SK-N-SH treated with all-trans-retinoic acid at 6 μM for 48 hours (cell line): ENCODE results near the gene MRPL28.

Experiments used
- ATAC-seq: fragments of 200-7000 bp; cut with Tn5 transposase; 3 replicates; pipeline ENCODE4 v1.9.1; 2020; ENCODE audit warnings: mild to moderate bottlenecking, moderate library complexity
- ARNTL ChIP-seq: fragments of 450-650 bp; formaldehyde crosslinking; IDR thresholded peaks from 2 replicates; pipeline ENCODE4 v1.5.0; 2020; ENCODE audit warnings: low read depth, mild to moderate bottlenecking, moderate library complexity, borderline replicate concordance
- BACH2 ChIP-seq: fragments of 250-450 bp; sonication (Bioruptor Pico); IDR thresholded peaks from 2 replicates; pipeline ENCODE4 v1.9.0; 2021; ENCODE audit warnings: mild to moderate bottlenecking, borderline replicate concordance
- ESRRG ChIP-seq: fragments of 250-450 bp; sonication (Bioruptor Pico); IDR thresholded peaks from 2 replicates; pipeline ENCODE4 v1.6.1; 2021; ENCODE audit warnings: mild to moderate bottlenecking
- GLIS3 ChIP-seq: fragments of 250-450 bp; sonication (Bioruptor Pico); IDR thresholded peaks from 2 replicates; pipeline ENCODE4 v1.5.0; 2020; ENCODE audit warnings: mild to moderate bottlenecking, moderate library complexity
- ISL1 ChIP-seq: fragments of 250-450 bp; sonication (Bioruptor Pico); IDR thresholded peaks from 2 replicates; pipeline ENCODE4 v2.1.2; 2022; ENCODE audit warnings: mild to moderate bottlenecking, moderate library complexity
- OSR1 ChIP-seq: fragments of 250-450 bp; sonication (Bioruptor Pico); IDR thresholded peaks from 2 replicates; pipeline ENCODE4 v1.8.0; 2022; ENCODE audit warnings: moderate library complexity, mild to moderate bottlenecking, inconsistent platforms
- RARB ChIP-seq: fragments of 250-450 bp; sonication (Bioruptor Pico); IDR thresholded peaks from 2 replicates; pipeline ENCODE4 v1.8.0; 2021; ENCODE audit warnings: mild to moderate bottlenecking, moderate library complexity
- SNAI2 ChIP-seq: fragments of 250-450 bp; sonication (Bioruptor Pico); IDR thresholded peaks from 2 replicates; pipeline ENCODE4 v1.5.0; 2020; ENCODE audit warnings: mild to moderate bottlenecking, moderate library complexity
- TCF4 ChIP-seq: fragments of 250-450 bp; sonication (Bioruptor Pico); IDR thresholded peaks from 2 replicates; pipeline ENCODE4 v1.8.0; 2021; ENCODE audit warnings: mild to moderate bottlenecking, moderate library complexity, borderline replicate concordance
- ZFP3 ChIP-seq: fragments of 250-450 bp; sonication (Bioruptor Pico); IDR thresholded peaks from 2 replicates; pipeline ENCODE4 v1.5.0; 2020; ENCODE audit warnings: mild to moderate bottlenecking, moderate library complexity
- ZFP30 ChIP-seq: fragments of 450-650 bp; formaldehyde crosslinking; IDR thresholded peaks from 2 replicates; pipeline ENCODE4 v1.5.0; 2022; ENCODE audit warnings: mild to moderate bottlenecking, moderate library complexity
- ZNF565 ChIP-seq: fragments of 450-650 bp; formaldehyde crosslinking; conservative IDR thresholded peaks from 2 replicates; pipeline ENCODE4 v1.5.0; 2020; ENCODE audit warnings: low read depth, mild to moderate bottlenecking, moderate library complexity
- ZNF70 ChIP-seq: fragments of 450-650 bp; formaldehyde crosslinking; IDR thresholded peaks from 2 replicates; pipeline ENCODE4 v1.5.0; 2020; ENCODE audit warnings: mild to moderate bottlenecking, moderate library complexity
- ZNF8 ChIP-seq: fragments of 450-650 bp; formaldehyde crosslinking; IDR thresholded peaks from 2 replicates; pipeline ENCODE4 v1.5.0; 2020; ENCODE audit warnings: mild to moderate bottlenecking, moderate library complexity
- TF ChIP-seq, protein P1 (sequence below): fragments of 250-450 bp; sonication (Bioruptor Pico); IDR thresholded peaks from 2 replicates; pipeline ENCODE4 v1.5.1; 2021; ENCODE audit warnings: mild to moderate bottlenecking, moderate library complexity
- TF ChIP-seq, protein P2 (sequence below): fragments of 250-450 bp; sonication (Bioruptor Pico); IDR thresholded peaks from 2 replicates; pipeline ENCODE4 v1.8.0; 2021; ENCODE audit warnings: low read depth, mild to moderate bottlenecking, moderate library complexity, borderline replicate concordance
- TF ChIP-seq, protein P3 (sequence below): fragments of 250-450 bp; sonication (Bioruptor Pico); IDR thresholded peaks from 2 replicates; pipeline ENCODE4 v1.5.0; 2020; ENCODE audit warnings: mild to moderate bottlenecking, moderate library complexity
- TF ChIP-seq, protein P4 (sequence below): fragments of 250-450 bp; sonication (Bioruptor Pico); IDR thresholded peaks from 2 replicates; pipeline ENCODE4 v1.5.1; 2020; ENCODE audit warnings: low read depth, mild to moderate bottlenecking, moderate library complexity

The MRPL28 gene

DNA sequence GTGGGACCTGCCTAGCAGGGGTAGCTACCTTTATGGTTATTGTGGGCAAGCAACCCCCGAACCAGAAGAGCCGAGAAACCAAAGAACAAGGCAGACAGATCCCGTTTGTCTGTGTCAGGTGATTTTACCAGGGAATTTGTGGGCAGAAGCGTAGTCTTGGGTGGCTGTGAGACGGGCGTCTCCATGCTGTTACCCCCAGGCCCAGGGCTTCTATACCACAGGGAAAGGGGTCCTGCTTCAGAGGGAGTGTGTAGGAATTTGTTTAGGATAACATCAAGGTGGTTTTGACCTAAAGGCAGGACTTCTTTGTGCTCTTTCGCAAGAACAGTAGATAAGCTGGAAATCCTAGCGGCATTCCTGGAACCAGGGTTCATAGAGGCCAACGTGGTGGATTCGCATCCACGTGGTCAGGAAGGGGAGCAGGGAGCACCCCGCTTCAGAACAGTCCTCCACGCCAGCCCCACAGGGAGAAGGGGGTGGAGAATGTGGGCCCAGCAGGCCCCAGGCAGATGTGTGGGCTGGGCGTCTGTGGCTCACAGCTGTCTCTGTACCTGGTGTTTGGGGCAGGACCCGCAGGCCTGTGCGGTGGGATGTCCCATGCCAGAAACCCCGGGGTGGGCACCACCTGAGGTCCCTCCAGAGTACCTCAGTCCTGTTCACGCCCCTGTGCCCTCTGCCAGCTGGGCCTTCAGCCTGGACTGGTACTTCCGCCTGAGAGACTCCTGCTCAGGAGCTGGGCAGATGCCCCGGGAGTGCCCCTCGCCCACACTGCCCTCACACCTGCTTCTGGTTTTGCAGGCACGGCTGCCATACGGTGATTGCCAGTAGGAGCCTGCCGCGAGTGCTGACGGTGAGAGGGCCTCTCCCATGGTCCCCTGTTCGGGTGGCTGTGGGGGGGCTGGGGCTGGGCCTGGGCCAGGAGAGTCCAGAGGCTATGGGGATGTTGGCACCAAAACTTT is 35.5 kb upstream of the MRPL28 start:
- no peak for ATAC-seq
- TF ChIP-seq, protein P1, sequence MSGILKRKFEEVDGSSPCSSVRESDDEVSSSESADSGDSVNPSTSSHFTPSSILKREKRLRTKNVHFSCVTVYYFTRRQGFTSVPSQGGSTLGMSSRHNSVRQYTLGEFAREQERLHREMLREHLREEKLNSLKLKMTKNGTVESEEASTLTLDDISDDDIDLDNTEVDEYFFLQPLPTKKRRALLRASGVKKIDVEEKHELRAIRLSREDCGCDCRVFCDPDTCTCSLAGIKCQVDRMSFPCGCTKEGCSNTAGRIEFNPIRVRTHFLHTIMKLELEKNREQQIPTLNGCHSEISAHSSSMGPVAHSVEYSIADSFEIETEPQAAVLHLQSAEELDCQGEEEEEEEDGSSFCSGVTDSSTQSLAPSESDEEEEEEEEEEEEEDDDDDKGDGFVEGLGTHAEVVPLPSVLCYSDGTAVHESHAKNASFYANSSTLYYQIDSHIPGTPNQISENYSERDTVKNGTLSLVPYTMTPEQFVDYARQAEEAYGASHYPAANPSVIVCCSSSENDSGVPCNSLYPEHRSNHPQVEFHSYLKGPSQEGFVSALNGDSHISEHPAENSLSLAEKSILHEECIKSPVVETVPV = no peak
- TF ChIP-seq ISL1 (CRISPR knock-in tag) (no peak), ZFP30 (no peak), ARNTL (CRISPR knock-in tag) (no peak), ZNF565 (no peak)
- TF ChIP-seq, protein P2, sequence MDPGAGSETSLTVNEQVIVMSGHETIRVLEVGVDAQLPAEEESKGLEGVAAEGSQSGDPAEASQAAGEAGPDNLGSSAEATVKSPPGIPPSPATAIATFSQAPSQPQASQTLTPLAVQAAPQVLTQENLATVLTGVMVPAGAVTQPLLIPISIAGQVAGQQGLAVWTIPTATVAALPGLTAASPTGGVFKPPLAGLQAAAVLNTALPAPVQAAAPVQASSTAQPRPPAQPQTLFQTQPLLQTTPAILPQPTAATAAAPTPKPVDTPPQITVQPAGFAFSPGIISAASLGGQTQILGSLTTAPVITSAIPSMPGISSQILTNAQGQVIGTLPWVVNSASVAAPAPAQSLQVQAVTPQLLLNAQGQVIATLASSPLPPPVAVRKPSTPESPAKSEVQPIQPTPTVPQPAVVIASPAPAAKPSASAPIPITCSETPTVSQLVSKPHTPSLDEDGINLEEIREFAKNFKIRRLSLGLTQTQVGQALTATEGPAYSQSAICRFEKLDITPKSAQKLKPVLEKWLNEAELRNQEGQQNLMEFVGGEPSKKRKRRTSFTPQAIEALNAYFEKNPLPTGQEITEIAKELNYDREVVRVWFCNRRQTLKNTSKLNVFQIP = no peak
- TF ChIP-seq, all 23 proteins: peak for 0

DNA sequence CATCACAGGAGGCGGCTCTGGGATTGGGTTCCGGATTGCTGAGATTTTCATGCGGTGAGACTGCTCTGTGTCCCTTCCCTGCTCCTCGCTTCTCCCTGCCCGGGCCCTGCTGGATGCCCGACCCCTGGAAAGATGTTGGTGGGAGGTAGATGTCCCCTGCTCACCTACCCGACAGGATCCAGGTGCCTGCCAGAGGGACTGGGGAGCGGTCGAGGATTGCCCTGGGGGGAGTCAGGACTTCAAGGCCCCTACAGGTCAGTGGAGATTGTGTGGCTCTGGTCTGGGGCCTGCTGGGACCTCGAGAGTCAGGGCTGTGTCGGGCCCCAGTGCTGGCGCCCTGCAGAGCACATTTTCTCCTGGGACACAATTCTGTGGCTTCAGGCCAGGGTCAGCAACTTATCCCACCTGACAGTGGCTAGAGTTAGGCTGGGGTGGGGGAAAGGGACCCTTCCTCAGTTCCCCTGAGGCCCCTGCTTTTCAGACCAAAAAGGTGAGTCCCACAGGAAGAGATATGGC is 34.7 kb upstream of the MRPL28 start:
- ATAC-seq = no peak
- TF ChIP-seq ESRRG (CRISPR knock-in tag) = no peak
- no peak for TF ChIP-seq TCF4 (CRISPR knock-in tag)
- TF ChIP-seq, protein P3, sequence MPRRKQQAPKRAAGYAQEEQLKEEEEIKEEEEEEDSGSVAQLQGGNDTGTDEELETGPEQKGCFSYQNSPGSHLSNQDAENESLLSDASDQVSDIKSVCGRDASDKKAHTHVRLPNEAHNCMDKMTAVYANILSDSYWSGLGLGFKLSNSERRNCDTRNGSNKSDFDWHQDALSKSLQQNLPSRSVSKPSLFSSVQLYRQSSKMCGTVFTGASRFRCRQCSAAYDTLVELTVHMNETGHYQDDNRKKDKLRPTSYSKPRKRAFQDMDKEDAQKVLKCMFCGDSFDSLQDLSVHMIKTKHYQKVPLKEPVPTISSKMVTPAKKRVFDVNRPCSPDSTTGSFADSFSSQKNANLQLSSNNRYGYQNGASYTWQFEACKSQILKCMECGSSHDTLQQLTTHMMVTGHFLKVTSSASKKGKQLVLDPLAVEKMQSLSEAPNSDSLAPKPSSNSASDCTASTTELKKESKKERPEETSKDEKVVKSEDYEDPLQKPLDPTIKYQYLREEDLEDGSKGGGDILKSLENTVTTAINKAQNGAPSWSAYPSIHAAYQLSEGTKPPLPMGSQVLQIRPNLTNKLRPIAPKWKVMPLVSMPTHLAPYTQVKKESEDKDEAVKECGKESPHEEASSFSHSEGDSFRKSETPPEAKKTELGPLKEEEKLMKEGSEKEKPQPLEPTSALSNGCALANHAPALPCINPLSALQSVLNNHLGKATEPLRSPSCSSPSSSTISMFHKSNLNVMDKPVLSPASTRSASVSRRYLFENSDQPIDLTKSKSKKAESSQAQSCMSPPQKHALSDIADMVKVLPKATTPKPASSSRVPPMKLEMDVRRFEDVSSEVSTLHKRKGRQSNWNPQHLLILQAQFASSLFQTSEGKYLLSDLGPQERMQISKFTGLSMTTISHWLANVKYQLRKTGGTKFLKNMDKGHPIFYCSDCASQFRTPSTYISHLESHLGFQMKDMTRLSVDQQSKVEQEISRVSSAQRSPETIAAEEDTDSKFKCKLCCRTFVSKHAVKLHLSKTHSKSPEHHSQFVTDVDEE = no peak
- no peak for TF ChIP-seq ZNF565
- TF ChIP-seq ZNF70 = no peak
- TF ChIP-seq RARB (CRISPR knock-in tag) = no peak
- no peak for TF ChIP-seq ZNF8 (CRISPR knock-in tag)
- TF ChIP-seq ZFP3 (CRISPR knock-in tag) = no peak
- no peak for TF ChIP-seq ISL1 (CRISPR knock-in tag)

DNA sequence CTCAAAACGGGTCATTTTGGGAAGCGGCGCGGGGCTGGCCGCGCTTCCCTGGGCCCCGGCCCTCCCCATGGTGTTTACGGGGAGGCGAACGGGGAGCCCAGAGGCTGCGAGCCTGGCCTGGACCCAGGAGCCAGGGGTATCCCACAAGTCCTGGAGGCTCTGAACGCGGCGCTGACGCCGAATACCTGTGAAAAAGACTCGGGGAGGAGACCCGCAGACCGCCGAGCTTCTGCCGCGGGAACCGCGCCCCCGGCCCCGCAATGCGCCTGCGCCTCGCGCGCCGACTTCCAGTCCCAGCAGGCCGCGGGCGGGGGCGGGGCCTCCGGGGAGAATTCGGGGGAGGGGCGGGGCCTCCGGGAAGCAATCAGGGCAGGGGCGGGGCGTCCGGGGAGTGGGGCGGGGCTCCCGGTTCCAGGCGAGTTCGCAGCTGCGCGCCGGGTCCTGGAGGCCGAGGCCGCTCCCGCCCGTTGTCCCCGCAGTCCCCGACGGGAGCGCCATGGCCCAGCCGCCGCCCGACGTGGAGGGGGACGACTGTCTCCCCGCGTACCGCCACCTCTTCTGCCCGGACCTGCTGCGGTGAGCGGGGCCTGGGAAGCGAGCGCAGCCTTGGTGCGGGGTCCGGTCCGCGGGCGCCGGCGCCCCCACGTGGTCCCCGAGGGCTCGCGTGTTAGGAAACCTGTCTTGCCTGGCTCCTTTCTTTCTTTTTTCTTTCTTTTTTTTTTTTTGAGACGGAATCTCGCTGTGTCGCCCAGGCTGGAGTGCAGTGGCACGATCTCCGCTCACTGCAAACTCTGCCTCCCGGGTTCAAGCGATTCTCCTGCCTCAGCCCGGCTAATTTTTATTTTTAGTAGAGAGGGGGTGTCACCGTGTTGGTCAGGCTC is 31.4 kb upstream of the MRPL28 start, which contains the start of gene DECR2:
DECR2 (plus strand) TSS at position 418 of the 881 bp plus-strand sequence; CDS start at position 497, 79 bp downstream.
- peak; percentile 30; the same call in 1 of the 2 replicates for TF ChIP-seq GLIS3 (CRISPR knock-in tag)
- TF ChIP-seq, protein P4, sequence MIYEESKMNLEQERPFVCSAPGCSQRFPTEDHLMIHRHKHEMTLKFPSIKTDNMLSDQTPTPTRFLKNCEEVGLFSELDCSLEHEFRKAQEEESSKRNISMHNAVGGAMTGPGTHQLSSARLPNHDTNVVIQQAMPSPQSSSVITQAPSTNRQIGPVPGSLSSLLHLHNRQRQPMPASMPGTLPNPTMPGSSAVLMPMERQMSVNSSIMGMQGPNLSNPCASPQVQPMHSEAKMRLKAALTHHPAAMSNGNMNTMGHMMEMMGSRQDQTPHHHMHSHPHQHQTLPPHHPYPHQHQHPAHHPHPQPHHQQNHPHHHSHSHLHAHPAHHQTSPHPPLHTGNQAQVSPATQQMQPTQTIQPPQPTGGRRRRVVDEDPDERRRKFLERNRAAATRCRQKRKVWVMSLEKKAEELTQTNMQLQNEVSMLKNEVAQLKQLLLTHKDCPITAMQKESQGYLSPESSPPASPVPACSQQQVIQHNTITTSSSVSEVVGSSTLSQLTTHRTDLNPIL (CRISPR knock-in tag) = no peak
- ATAC-seq = peak; percentile 75

DNA sequence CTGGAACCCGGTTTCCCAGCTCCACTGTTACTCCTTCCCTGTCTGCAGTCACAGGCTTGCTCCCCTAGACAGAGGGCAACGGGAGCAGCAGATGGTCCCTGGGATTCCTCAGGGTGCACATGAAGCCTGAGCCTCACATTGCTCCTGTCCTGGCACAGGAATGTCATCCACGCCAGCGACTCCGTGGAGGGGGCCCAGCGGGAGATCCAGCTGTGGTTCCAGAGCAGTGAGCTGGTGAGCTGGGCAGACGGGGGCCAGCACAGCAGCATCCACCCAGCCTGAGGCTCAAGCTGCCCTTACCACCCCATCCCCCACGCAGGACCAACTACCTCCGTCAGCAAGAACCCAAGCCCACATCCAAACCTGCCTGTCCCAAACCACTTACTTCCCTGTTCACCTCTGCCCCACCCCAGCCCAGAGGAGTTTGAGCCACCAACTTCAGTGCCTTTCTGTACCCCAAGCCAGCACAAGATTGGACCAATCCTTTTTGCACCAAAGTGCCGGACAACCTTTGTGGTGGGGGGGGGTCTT is 29.8 kb upstream of the MRPL28 start:
- TF ChIP-seq TCF4 (CRISPR knock-in tag) (no peak), ZNF70 (no peak), SNAI2 (CRISPR knock-in tag) (no peak), BACH2 (CRISPR knock-in tag) (no peak), GLIS3 (CRISPR knock-in tag) (no peak), OSR1 (CRISPR knock-in tag) (no peak)
- ATAC-seq = no peak
